Hepatocyte (in vitro differentiated cells): ENCODE results near the gene UBALD2.

Source experiments
- EZH2 ChIP-seq: fragments of 200-600 bp; sonication (generic); IDR thresholded peaks from 2 replicates; pipeline ENCODE4 v1.6.1; 2016; ENCODE audit warnings: antibody characterized with exemption, mild to moderate bottlenecking, borderline replicate concordance
- EZH2phosphoT487 ChIP-seq: fragments of 200-600 bp; sonication (generic); IDR thresholded peaks from one replicate; pipeline ENCODE4 v1.6.1; 2018; ENCODE audit warnings: antibody characterized with exemption, mild to moderate bottlenecking, low read depth, moderate library complexity; ENCODE audit not compliant: unreplicated experiment, severe bottlenecking
- TF ChIP-seq, protein P1 (sequence below): fragments of 200-600 bp; sonication (generic); IDR thresholded peaks from 2 replicates; pipeline ENCODE4 v1.5.1; 2016; ENCODE audit warnings: antibody characterized with exemption, mild to moderate bottlenecking; ENCODE audit not compliant: poor library complexity

DNA sequence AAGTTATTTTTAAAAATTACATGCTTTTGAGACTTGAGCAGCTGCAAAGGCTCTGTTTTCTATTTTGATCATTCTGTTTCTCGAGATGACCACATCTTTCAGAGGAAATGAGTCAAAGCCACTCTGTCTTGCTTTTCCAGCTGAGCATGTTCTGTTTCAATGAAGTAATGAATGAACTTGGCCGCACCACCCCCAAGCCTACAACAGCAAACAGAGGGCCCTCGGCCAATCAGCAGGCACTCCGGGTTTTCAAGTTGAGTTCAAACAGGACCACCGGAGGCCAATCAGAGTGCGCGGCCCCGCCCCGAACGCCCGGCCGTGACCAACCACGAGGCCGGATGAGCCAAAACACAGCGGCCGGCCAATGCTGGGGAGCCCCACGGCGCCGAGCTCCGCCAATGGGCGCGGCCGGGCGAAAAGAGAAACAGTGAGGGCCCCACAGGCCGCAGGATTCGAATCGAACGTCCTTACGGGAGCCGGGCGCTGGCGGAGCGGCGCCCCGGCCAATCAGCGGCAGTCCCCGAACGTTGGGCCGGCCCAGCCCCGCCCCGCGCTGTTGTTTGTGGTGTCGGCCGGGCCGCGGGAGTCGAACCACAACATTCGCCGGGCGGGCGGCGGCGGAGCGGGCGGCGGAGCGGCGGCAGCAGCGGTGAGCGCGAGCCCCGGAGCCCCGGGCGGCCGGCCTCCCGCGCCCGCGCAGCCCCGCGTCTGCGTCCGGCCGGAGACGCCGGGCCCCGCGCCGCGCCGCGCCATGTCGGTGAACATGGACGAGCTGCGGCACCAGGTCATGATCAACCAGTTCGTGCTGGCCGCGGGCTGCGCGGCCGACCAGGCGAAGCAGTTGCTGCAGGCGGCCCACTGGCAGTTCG lies at the start of gene UBALD2:
- TF ChIP-seq, protein P1, sequence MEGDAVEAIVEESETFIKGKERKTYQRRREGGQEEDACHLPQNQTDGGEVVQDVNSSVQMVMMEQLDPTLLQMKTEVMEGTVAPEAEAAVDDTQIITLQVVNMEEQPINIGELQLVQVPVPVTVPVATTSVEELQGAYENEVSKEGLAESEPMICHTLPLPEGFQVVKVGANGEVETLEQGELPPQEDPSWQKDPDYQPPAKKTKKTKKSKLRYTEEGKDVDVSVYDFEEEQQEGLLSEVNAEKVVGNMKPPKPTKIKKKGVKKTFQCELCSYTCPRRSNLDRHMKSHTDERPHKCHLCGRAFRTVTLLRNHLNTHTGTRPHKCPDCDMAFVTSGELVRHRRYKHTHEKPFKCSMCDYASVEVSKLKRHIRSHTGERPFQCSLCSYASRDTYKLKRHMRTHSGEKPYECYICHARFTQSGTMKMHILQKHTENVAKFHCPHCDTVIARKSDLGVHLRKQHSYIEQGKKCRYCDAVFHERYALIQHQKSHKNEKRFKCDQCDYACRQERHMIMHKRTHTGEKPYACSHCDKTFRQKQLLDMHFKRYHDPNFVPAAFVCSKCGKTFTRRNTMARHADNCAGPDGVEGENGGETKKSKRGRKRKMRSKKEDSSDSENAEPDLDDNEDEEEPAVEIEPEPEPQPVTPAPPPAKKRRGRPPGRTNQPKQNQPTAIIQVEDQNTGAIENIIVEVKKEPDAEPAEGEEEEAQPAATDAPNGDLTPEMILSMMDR = no peak
- TF ChIP-seq EZH2 (no peak), EZH2phosphoT487 (no peak)
